ENCODE measurements around the gene OR10H3.

GRCh38 chr19:15715642-15716041 lies 22.1 kb upstream of the OR10H3 start:
- TF ChIP-seq, protein P1, sequence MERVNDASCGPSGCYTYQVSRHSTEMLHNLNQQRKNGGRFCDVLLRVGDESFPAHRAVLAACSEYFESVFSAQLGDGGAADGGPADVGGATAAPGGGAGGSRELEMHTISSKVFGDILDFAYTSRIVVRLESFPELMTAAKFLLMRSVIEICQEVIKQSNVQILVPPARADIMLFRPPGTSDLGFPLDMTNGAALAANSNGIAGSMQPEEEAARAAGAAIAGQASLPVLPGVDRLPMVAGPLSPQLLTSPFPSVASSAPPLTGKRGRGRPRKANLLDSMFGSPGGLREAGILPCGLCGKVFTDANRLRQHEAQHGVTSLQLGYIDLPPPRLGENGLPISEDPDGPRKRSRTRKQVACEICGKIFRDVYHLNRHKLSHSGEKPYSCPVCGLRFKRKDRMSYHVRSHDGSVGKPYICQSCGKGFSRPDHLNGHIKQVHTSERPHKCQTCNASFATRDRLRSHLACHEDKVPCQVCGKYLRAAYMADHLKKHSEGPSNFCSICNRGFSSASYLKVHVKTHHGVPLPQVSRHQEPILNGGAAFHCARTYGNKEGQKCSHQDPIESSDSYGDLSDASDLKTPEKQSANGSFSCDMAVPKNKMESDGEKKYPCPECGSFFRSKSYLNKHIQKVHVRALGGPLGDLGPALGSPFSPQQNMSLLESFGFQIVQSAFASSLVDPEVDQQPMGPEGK (CRISPR knock-in tag; IDR thresholded peaks at IDR 0.05; ENCODE audit: borderline replicate concordance): no peak
- TF ChIP-seq ZFP3 (CRISPR knock-in tag; IDR thresholded peaks at IDR 0.05): no peak
- TF ChIP-seq SNAI2 (CRISPR knock-in tag; IDR thresholded peaks at IDR 0.05): no peak
- TF ChIP-seq CREB5 (CRISPR knock-in tag; IDR thresholded peaks at IDR 0.05; ENCODE audit: low read depth): no peak
- no peak for TF ChIP-seq ZNF70 (CRISPR knock-in tag; IDR thresholded peaks at IDR 0.05)
- TF ChIP-seq ZC3H10 (CRISPR knock-in tag; IDR thresholded peaks at IDR 0.05): no peak
- TF ChIP-seq CSDC2 (CRISPR knock-in tag; IDR thresholded peaks at IDR 0.05): no peak
- TF ChIP-seq ARNTL (CRISPR knock-in tag; IDR thresholded peaks at IDR 0.05; ENCODE audit: borderline replicate concordance, low read depth): no peak
- no peak for TF ChIP-seq OSR1 (CRISPR knock-in tag; IDR thresholded peaks at IDR 0.05)
- no peak for TF ChIP-seq TCF4 (CRISPR knock-in tag; IDR thresholded peaks at IDR 0.05; ENCODE audit: borderline replicate concordance)
- no peak for TF ChIP-seq TOX (CRISPR knock-in tag; IDR thresholded peaks at IDR 0.05; ENCODE audit: borderline replicate concordance)
